SK-N-SH treated with all-trans-retinoic acid at 6 μM for 48 hours (cell line): ENCODE results near the gene ST3GAL5.

Experiments used
- ATAC-seq: fragments of 200-7000 bp; cut with Tn5 transposase; 3 replicates; pipeline ENCODE4 v1.9.1; 2020; ENCODE audit warnings: mild to moderate bottlenecking, moderate library complexity
- ARNTL ChIP-seq: fragments of 450-650 bp; formaldehyde crosslinking; IDR thresholded peaks from 2 replicates; pipeline ENCODE4 v1.5.0; 2020; ENCODE audit warnings: low read depth, mild to moderate bottlenecking, moderate library complexity, borderline replicate concordance
- CSDC2 ChIP-seq: fragments of 250-450 bp; sonication (Bioruptor Pico); IDR thresholded peaks from 2 replicates; pipeline ENCODE4 v1.5.0; 2020; ENCODE audit warnings: mild to moderate bottlenecking, moderate library complexity
- CSRNP3 ChIP-seq: fragments of 250-450 bp; sonication (Bioruptor Pico); IDR thresholded peaks from 2 replicates; pipeline ENCODE4 v1.5.1; 2021; ENCODE audit warnings: mild to moderate bottlenecking, moderate library complexity
- ESRRG ChIP-seq: fragments of 250-450 bp; sonication (Bioruptor Pico); IDR thresholded peaks from 2 replicates; pipeline ENCODE4 v1.6.1; 2021; ENCODE audit warnings: mild to moderate bottlenecking
- GLIS3 ChIP-seq: fragments of 250-450 bp; sonication (Bioruptor Pico); IDR thresholded peaks from 2 replicates; pipeline ENCODE4 v1.5.0; 2020; ENCODE audit warnings: mild to moderate bottlenecking, moderate library complexity
- ISL1 ChIP-seq: fragments of 250-450 bp; sonication (Bioruptor Pico); IDR thresholded peaks from 2 replicates; pipeline ENCODE4 v2.1.2; 2022; ENCODE audit warnings: mild to moderate bottlenecking, moderate library complexity
- OSR1 ChIP-seq: fragments of 250-450 bp; sonication (Bioruptor Pico); IDR thresholded peaks from 2 replicates; pipeline ENCODE4 v1.8.0; 2022; ENCODE audit warnings: moderate library complexity, mild to moderate bottlenecking, inconsistent platforms
- POU6F1 ChIP-seq: fragments of 250-450 bp; sonication (Bioruptor Pico); IDR thresholded peaks from 2 replicates; pipeline ENCODE4 v1.8.0; 2021; ENCODE audit warnings: low read depth, mild to moderate bottlenecking, moderate library complexity, borderline replicate concordance
- RARB ChIP-seq: fragments of 250-450 bp; sonication (Bioruptor Pico); IDR thresholded peaks from 2 replicates; pipeline ENCODE4 v1.8.0; 2021; ENCODE audit warnings: mild to moderate bottlenecking, moderate library complexity
- TCF4 ChIP-seq: fragments of 250-450 bp; sonication (Bioruptor Pico); IDR thresholded peaks from 2 replicates; pipeline ENCODE4 v1.8.0; 2021; ENCODE audit warnings: mild to moderate bottlenecking, moderate library complexity, borderline replicate concordance
- TOX ChIP-seq: fragments of 250-450 bp; sonication (Bioruptor Pico); IDR thresholded peaks from 2 replicates; pipeline ENCODE4 v1.8.0; 2021; ENCODE audit warnings: mild to moderate bottlenecking, moderate library complexity, borderline replicate concordance
- TSHZ2 ChIP-seq: fragments of 250-450 bp; sonication (Bioruptor Pico); IDR thresholded peaks from 2 replicates; pipeline ENCODE4 v1.5.0; 2020; ENCODE audit warnings: mild to moderate bottlenecking, moderate library complexity
- ZNF565 ChIP-seq: fragments of 450-650 bp; formaldehyde crosslinking; conservative IDR thresholded peaks from 2 replicates; pipeline ENCODE4 v1.5.0; 2020; ENCODE audit warnings: low read depth, mild to moderate bottlenecking, moderate library complexity
- ZNF70 ChIP-seq: fragments of 450-650 bp; formaldehyde crosslinking; IDR thresholded peaks from 2 replicates; pipeline ENCODE4 v1.5.0; 2020; ENCODE audit warnings: mild to moderate bottlenecking, moderate library complexity
- ZNF8 ChIP-seq: fragments of 450-650 bp; formaldehyde crosslinking; IDR thresholded peaks from 2 replicates; pipeline ENCODE4 v1.5.0; 2020; ENCODE audit warnings: mild to moderate bottlenecking, moderate library complexity
- TF ChIP-seq, protein P1 (sequence below): fragments of 250-450 bp; sonication (Bioruptor Pico); IDR thresholded peaks from 2 replicates; pipeline ENCODE4 v1.8.0; 2020; ENCODE audit warnings: mild to moderate bottlenecking, moderate library complexity, borderline replicate concordance
- TF ChIP-seq, protein P2 (sequence below): fragments of 250-450 bp; sonication (Bioruptor Pico); IDR thresholded peaks from 2 replicates; pipeline ENCODE4 v1.5.1; 2020; ENCODE audit warnings: low read depth, mild to moderate bottlenecking, moderate library complexity

The ST3GAL5 gene

GRCh38 chr2:85810371-85811179 lies 78.2 kb downstream of the ST3GAL5 start:
- ATAC-seq, result no peak
- TF ChIP-seq OSR1 (no peak), ISL1 (CRISPR knock-in tag) (no peak), ESRRG (CRISPR knock-in tag) (no peak), ARNTL (no peak), TSHZ2 (CRISPR knock-in tag) (no peak), ZNF565 (CRISPR knock-in tag) (no peak)
- TF ChIP-seq, protein P1, sequence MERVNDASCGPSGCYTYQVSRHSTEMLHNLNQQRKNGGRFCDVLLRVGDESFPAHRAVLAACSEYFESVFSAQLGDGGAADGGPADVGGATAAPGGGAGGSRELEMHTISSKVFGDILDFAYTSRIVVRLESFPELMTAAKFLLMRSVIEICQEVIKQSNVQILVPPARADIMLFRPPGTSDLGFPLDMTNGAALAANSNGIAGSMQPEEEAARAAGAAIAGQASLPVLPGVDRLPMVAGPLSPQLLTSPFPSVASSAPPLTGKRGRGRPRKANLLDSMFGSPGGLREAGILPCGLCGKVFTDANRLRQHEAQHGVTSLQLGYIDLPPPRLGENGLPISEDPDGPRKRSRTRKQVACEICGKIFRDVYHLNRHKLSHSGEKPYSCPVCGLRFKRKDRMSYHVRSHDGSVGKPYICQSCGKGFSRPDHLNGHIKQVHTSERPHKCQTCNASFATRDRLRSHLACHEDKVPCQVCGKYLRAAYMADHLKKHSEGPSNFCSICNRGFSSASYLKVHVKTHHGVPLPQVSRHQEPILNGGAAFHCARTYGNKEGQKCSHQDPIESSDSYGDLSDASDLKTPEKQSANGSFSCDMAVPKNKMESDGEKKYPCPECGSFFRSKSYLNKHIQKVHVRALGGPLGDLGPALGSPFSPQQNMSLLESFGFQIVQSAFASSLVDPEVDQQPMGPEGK (CRISPR knock-in tag), result no peak

DNA sequence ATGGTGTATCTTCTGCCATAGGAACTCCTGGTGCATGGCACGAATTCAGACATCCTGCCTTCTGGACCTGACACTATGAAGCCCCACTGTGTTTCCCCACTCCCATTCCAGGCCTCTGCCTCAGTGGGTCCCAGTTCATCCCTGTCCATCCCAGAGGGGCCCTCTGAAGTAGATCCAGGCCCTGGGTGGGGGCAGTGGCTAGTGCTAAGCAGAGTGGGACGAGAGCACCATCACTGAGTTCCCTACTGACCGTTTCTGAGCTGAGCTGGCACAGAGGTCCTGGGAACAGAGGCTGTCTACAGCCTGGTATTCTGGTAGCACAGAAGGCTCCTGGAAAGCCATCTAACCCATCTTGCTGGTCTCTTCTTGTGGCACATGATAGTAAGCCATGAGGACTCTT lies 81.0 kb downstream of the ST3GAL5 start:
- ATAC-seq, result no peak
- TF ChIP-seq GLIS3 (CRISPR knock-in tag), result no peak
- TF ChIP-seq RARB (CRISPR knock-in tag), result no peak
- TF ChIP-seq CSDC2, result no peak
- no peak for TF ChIP-seq CSRNP3 (CRISPR knock-in tag)
- no peak for TF ChIP-seq TOX (CRISPR knock-in tag)
- TF ChIP-seq, protein P1 (CRISPR knock-in tag), result no peak
- no peak for TF ChIP-seq ZNF70 (CRISPR knock-in tag)

- ATAC-seq, result no peak
Observed at GRCh38 chr2:85806358-85807118, 82.3 kb downstream of the ST3GAL5 start.

More at GRCh38 chr2:85806358-85807118, 82.3 kb downstream of the ST3GAL5 start:
- no peak for TF ChIP-seq TOX (CRISPR knock-in tag)
- TF ChIP-seq ZNF8 (CRISPR knock-in tag), result no peak
- TF ChIP-seq TCF4 (CRISPR knock-in tag), result no peak
- no peak for TF ChIP-seq POU6F1 (CRISPR knock-in tag)
- TF ChIP-seq ISL1 (CRISPR knock-in tag), result no peak
- TF ChIP-seq ESRRG (CRISPR knock-in tag), result no peak
- no peak for TF ChIP-seq TSHZ2 (CRISPR knock-in tag)
- TF ChIP-seq, protein P2, sequence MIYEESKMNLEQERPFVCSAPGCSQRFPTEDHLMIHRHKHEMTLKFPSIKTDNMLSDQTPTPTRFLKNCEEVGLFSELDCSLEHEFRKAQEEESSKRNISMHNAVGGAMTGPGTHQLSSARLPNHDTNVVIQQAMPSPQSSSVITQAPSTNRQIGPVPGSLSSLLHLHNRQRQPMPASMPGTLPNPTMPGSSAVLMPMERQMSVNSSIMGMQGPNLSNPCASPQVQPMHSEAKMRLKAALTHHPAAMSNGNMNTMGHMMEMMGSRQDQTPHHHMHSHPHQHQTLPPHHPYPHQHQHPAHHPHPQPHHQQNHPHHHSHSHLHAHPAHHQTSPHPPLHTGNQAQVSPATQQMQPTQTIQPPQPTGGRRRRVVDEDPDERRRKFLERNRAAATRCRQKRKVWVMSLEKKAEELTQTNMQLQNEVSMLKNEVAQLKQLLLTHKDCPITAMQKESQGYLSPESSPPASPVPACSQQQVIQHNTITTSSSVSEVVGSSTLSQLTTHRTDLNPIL (CRISPR knock-in tag), result no peak
- TF ChIP-seq, all 23 proteins: peak for 0
